Activated B cell treated with CpG ODN at 0.5 μM for 24 hours (primary cell): ENCODE results near the gene RPS6KA2. TPM values are rescaled to one million over a fixed set of nuclear protein-coding genes. Genes with fewer than 3 reads are reported as not detected.

Experiments
- ATAC-seq: fragments of 200-7000 bp; cut with Tn5 transposase; one replicate; pipeline ENCODE4 v1.10.0; 2021; ENCODE audit warnings: low read depth, mild to moderate bottlenecking, moderate library complexity
- CTCF ChIA-PET: fragments of 350-600 bp; sonication (Branson Sonifier 250); formaldehyde crosslinking; loops from one replicate; lab custom pipeline; 2021; ENCODE audit warnings: antibody characterized with exemption; lab: Charles Lee
- POLR2A ChIA-PET: fragments of 350-600 bp; sonication (Branson Sonifier 250); formaldehyde crosslinking; loops from one replicate; lab custom pipeline; 2021; ENCODE audit warnings: antibody characterized with exemption; lab: Charles Lee
- DNase-seq: peaks from one replicate; pipeline ENCODE4 v3.0.0; 2022
- H3K27ac Mint-ChIP-seq: one replicate; pipeline ENCODE4 v1.8.0; 2020; ENCODE audit warnings: mixed read lengths
- H3K27me3 Mint-ChIP-seq: one replicate; pipeline ENCODE4 v1.8.0; 2021; ENCODE audit warnings: mixed read lengths
- H3K36me3 Mint-ChIP-seq: one replicate; pipeline ENCODE4 v1.8.0; 2021; ENCODE audit warnings: low read depth, mixed read lengths
- H3K4me1 Mint-ChIP-seq: one replicate; pipeline ENCODE4 v1.8.0; 2021; ENCODE audit warnings: mixed read lengths
- H3K4me3 Mint-ChIP-seq: one replicate; pipeline ENCODE4 v1.8.0; 2020; ENCODE audit warnings: mild to moderate bottlenecking, mixed read lengths
- H3K9me3 Mint-ChIP-seq: one replicate; pipeline ENCODE4 v1.8.0; 2020; ENCODE audit warnings: mixed read lengths
- CTCF ChIP-seq: fragments of 200-600 bp; IDR thresholded peaks from one replicate; pipeline ENCODE4 v1.8.0; 2022; ENCODE audit warnings: antibody characterized with exemption, mild to moderate bottlenecking
- intact Hi-C: fragments of 100-400 bp; cut with micrococcal nuclease; formaldehyde crosslinking; loops from one replicate; pipeline ENCODE4 v1.15.1; 2024
- total RNA-seq: library from RNA; stranded (reverse); gene quantifications from 2 replicates; pipeline ENCODE4 v1.2.3, GENCODE V29; 2022

The RPS6KA2 gene
- total RNA-seq, 1 donor from 2014 or later = 14.4 TPM

GRCh38 chr6:166494101-166494441 lies 133.0 kb downstream of the RPS6KA2 start:
- DNase-seq = no peak
- ChIA-PET CTCF (no interaction called here), POLR2A (no interaction called here)
- Mint-ChIP-seq H3K27me3 (no peaks in the 10 kb centered on the region), H3K9me3 (no peaks in the 10 kb centered on the region), H3K4me3 (no peak overlapping the region), H3K27ac (no peak overlapping the region), H3K36me3 (peaks cover 5% of the 10 kb centered on the region), H3K4me1 (peaks cover 2% of the 10 kb centered on the region)
- no peak for TF ChIP-seq CTCF
- intact Hi-C loops = no loop called here
- ATAC-seq = no peak

DNA sequence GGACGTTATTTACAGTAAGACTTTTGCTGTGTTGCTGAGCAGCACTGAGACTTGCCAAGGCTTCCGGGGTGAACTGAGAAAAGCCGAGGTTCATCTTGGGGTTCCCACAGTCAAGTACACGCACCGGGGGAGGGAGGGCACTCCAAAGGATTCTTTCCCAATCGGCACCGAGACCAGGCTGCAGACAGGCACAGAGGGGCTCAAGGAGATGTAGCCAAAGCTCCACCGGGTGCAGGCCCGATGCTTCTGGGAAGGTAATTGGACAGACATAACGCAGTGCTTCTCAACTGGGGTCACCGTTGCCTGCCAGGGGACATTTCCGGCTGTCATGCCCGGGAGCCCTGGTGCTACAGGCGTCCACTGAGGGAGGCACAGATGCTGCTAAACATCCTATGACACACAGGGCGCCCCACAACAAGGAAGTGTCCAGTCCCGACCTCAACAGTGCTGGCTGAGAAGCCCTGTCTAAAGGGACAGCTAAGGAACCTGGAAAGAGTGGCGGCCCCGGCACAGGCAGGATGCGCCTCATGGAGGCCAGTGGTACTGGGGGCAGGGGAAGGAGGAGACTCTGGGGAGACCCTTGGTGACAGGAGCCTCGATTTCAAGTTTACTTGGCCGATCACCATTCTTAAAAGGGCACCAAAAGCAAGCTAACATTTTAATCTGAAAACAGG lies 133.5 kb downstream of the RPS6KA2 start:
- ChIA-PET CTCF (no interaction called here), POLR2A (no interaction called here)
- no peak for TF ChIP-seq CTCF
- H3K27ac Mint-ChIP-seq = no peak overlapping the region
- H3K36me3 Mint-ChIP-seq = peaks cover 4% of the 10 kb centered on the region
- DNase-seq = no peak
- no peaks in the 10 kb centered on the region for H3K9me3 Mint-ChIP-seq
- intact Hi-C loops = no loop called here
- peaks cover 5% of the 10 kb centered on the region for H3K4me1 Mint-ChIP-seq
- H3K27me3 Mint-ChIP-seq = no peaks in the 10 kb centered on the region
- no peak overlapping the region for H3K4me3 Mint-ChIP-seq
- no peak for ATAC-seq

DNA sequence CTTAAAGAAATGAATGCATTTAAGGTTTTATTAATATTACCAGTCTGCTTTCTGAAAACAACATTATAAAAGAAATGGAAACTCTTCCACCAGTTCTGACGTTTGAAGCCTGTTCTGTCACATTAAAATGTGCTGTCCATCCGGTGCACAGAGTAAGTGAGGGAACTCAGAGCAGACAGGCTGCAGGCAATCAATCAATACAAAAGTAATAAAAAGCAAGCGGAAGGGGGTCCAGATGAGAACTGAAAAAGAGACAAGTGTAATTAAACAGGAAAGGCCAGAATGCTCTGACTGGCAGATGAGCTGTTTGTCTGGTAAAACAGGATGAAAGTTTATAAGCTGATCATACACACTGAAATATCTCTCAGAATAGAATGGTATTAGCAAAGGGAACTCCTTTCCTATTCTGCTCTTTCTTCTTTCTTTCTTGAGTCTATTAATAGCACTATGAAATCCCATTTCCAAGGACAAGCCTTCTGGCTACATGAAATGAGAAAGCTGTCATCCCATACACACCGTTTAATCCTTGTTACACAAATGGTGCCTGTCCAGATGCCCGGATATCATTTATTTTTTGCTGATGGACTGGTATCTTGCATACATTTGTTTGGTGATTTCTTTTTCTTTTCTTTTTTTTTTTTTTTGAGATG lies 134.8 kb downstream of the RPS6KA2 start:
- Mint-ChIP-seq H3K27ac (no peak overlapping the region), H3K27me3 (no peaks in the 10 kb centered on the region), H3K4me1 (peaks cover 19% of the 10 kb centered on the region), H3K9me3 (peaks cover 6% of the 10 kb centered on the region), H3K36me3 (peaks cover 9% of the 10 kb centered on the region), H3K4me3 (no peak overlapping the region)
- ChIA-PET POLR2A (interaction anchor here (0.9 kb wide), 1 partner anchor 507 kb away, joined by 7 read pairs; the partner anchor contains the start of gene CEP43), CTCF (no interaction called here)
- ATAC-seq (no peak), DNase-seq (no peak)
- intact Hi-C loops = no loop called here
- no peak for TF ChIP-seq CTCF

GRCh38 chr6:166490671-166491500 lies 136.2 kb downstream of the RPS6KA2 start:
- Mint-ChIP-seq H3K4me3 (no peak overlapping the region), H3K27me3 (no peaks in the 10 kb centered on the region), H3K36me3 (peaks cover 9% of the 10 kb centered on the region), H3K9me3 (peaks cover 6% of the 10 kb centered on the region), H3K4me1 (peaks cover 23% of the 10 kb centered on the region), H3K27ac (no peak overlapping the region)
- ChIA-PET POLR2A (no interaction called here), CTCF (no interaction called here)
- no peak for DNase-seq
- no peak for TF ChIP-seq CTCF
- ATAC-seq = no peak
- intact Hi-C loops = no loop called here
